Measurements from ENCODE around the gene OGFOD1. TPM values are rescaled to one million over a fixed set of nuclear protein-coding genes. Genes with fewer than 3 reads are reported as not detected.
A peak's percentile ranks its signal among the peaks of the same experiment; 100 is the strongest.

Gene OGFOD1
- total RNA-seq, 1 experiment from 2014 or later, result 35.8 TPM

GRCh38 chr16:56422896-56423441, 28.4 kb upstream of the OGFOD1 start:
- H3K9me3 ChIP-seq (ENCODE audit: control insufficient read depth, insufficient read depth, low read depth, low read length), result no peaks in the 10 kb centered on the region
- no peak for ATAC-seq

GRCh38 chr16:56423584-56424403, 27.6 kb upstream of the OGFOD1 start:
- in situ Hi-C loops (cut with HindIII; ENCODE audit: low pct_unique_long_range_greater_than_20kb, low sequenced_read_pairs) (no loop called here), intact Hi-C loops (cut with micrococcal nuclease; ENCODE audit: unreplicated experiment) (no loop called here)
- Histone ChIP-seq H3K36me3 (ENCODE audit: control insufficient read depth, insufficient read depth, low read length) (no peaks in the 10 kb centered on the region), H3K27me3 (ENCODE audit: control insufficient read depth, insufficient read depth, low read length) (no peaks in the 10 kb centered on the region), H3K27ac (ENCODE audit: low read length) (peak overlapping the region; percentile 70), H3K4me1 (ENCODE audit: control insufficient read depth, insufficient read depth, low read length) (peaks cover 28% of the 10 kb centered on the region), H3K4me3 (ENCODE audit: low read depth in 2 of 2, low read length in 2 of 2) (peak overlapping the region; percentile 58 to 74), H3K9me3 (ENCODE audit: control insufficient read depth, insufficient read depth, low read depth, low read length) (no peaks in the 10 kb centered on the region)
- TSS peak; percentile 76 for BruUV-seq (replicated peaks)
- POLR2A ChIA-PET, result no interaction called here
- TF ChIP-seq POLR2AphosphoS5 (IDR thresholded peaks at IDR 0.05; ENCODE audit: low read depth, low read length), result no peak
- no peak for TF ChIP-seq SIN3A (IDR thresholded peaks at IDR 0.05; ENCODE audit: borderline replicate concordance, insufficient read depth, low read depth, low read length)
- peak; percentile 48 for TF ChIP-seq TCF7L2 (IDR thresholded peaks at IDR 0.05; ENCODE audit: low read depth, low read length)
- CTCF ChIA-PET, result no interaction called here
- ATAC-seq (no peak), DNase-seq (ENCODE audit: low read depth, low spot score) (no peak)

More at GRCh38 chr16:56422896-56423441, 28.4 kb upstream of the OGFOD1 start:
- in situ Hi-C loops (cut with HindIII; ENCODE audit: low pct_unique_long_range_greater_than_20kb, low sequenced_read_pairs), result no loop called here
- Histone ChIP-seq H3K4me1 (ENCODE audit: control insufficient read depth, insufficient read depth, low read length) (peaks cover 28% of the 10 kb centered on the region), H3K36me3 (ENCODE audit: control insufficient read depth, insufficient read depth, low read length) (no peaks in the 10 kb centered on the region), H3K27ac (ENCODE audit: low read length) (no peak overlapping the region), H3K27me3 (ENCODE audit: control insufficient read depth, insufficient read depth, low read length) (no peaks in the 10 kb centered on the region), H3K4me3 (ENCODE audit: low read depth in 2 of 2, low read length in 2 of 2) (no peak overlapping the region; a peak in 1 of 4 replicates)
- TF ChIP-seq SIN3A (IDR thresholded peaks at IDR 0.05; ENCODE audit: borderline replicate concordance, insufficient read depth, low read depth, low read length), result no peak
- intact Hi-C loops (cut with micrococcal nuclease; ENCODE audit: unreplicated experiment), result no loop called here
- ChIA-PET POLR2A (no interaction called here), CTCF (no interaction called here)
- no peak for DNase-seq (ENCODE audit: low read depth, low spot score)
- BruUV-seq (replicated peaks), result no TSS peak

GRCh38 chr16:56424404-56424764, 27.0 kb upstream of the OGFOD1 start:
- no peaks in the 10 kb centered on the region for H3K9me3 ChIP-seq (ENCODE audit: control insufficient read depth, insufficient read depth, low read depth, low read length)
- in situ Hi-C loops (cut with HindIII; ENCODE audit: low pct_unique_long_range_greater_than_20kb, low sequenced_read_pairs) (no loop called here), intact Hi-C loops (cut with micrococcal nuclease; ENCODE audit: unreplicated experiment) (no loop called here)
- ChIA-PET POLR2A (no interaction called here), CTCF (no interaction called here)
- no peaks in the 10 kb centered on the region for H3K27me3 ChIP-seq (ENCODE audit: control insufficient read depth, insufficient read depth, low read length)
- H3K4me3 ChIP-seq (ENCODE audit: low read depth in 2 of 2, low read length in 2 of 2), result peak overlapping the region; percentile 58 to 74
- peak overlapping the region; percentile 70 for H3K27ac ChIP-seq (ENCODE audit: low read length)
- ATAC-seq (peak; percentile 5; the same call in 1 of the 2 replicates), DNase-seq (ENCODE audit: low read depth, low spot score) (no peak)
- H3K4me1 ChIP-seq (ENCODE audit: control insufficient read depth, insufficient read depth, low read length), result peaks cover 28% of the 10 kb centered on the region
- TF ChIP-seq SIN3A (IDR thresholded peaks at IDR 0.05; ENCODE audit: borderline replicate concordance, insufficient read depth, low read depth, low read length) (no peak), TCF7L2 (IDR thresholded peaks at IDR 0.05; ENCODE audit: low read depth, low read length) (peak; percentile 6; the same call in 1 of the 2 replicates), CTCF (IDR thresholded peaks at IDR 0.05) (no peak), REST (IDR thresholded peaks at IDR 0.05; ENCODE audit: insufficient read depth in 1 of 2, low read depth in 2 of 2, low read length in 1 of 2) (no peak), POLR2AphosphoS5 (IDR thresholded peaks at IDR 0.05; ENCODE audit: low read depth, low read length) (no peak)
- BruUV-seq (replicated peaks), result no TSS peak
- no peaks in the 10 kb centered on the region for H3K36me3 ChIP-seq (ENCODE audit: control insufficient read depth, insufficient read depth, low read length)
